GM12872 (cell line): ENCODE results near the gene ZMAT2.

ENCODE experiments used
- CTCF ChIP-seq: IDR thresholded peaks from 3 replicates; pipeline ENCODE4 v1.5.1; 2011; ENCODE audit warnings: low read depth, mild to moderate bottlenecking, low read length, moderate library complexity; ENCODE audit not compliant: insufficient read depth

The ZMAT2 gene

GRCh38 chr5:140694276-140694675 is 6.0 kb upstream of the ZMAT2 start:
- no peak for TF ChIP-seq CTCF

GRCh38 chr5:140696891-140697492 is 3.3 kb upstream of the ZMAT2 start:
- TF ChIP-seq CTCF, result no peak

GRCh38 chr5:140707812-140708211 is 7.6 kb downstream of the ZMAT2 start:
- no peak for TF ChIP-seq CTCF

DNA sequence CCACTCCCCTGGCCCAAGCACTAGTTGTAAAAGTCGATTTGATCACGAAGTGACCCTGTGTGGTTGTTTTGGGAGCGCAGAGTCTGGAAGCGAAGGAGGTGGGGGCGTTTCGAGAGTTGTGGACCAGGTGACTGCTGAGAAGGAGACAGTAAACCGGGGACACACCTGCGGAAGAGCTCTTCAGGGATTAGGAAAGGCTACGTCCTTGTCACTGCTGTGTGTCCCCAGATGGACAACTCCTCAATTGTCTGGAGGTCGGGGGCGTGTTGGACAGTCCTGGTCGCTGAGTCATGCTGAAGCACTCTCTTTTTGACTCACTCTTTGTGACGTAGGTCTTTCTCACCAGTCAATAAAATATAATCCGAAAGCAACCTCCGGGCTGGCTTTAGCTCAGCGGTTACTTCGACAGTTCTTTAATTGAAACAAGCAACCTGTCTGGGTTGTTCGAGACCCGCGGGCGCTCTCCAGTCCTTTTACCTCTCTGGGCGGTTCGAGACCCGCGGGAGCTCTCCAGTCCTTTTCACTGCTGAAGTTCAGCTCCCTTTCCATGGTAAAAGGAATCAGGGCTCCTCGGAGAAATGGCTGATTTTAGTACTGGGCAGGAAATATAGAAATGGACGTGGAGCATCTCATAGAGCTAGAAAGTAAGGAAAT is 10.8 kb downstream of the ZMAT2 start:
- TF ChIP-seq CTCF, result no peak

DNA sequence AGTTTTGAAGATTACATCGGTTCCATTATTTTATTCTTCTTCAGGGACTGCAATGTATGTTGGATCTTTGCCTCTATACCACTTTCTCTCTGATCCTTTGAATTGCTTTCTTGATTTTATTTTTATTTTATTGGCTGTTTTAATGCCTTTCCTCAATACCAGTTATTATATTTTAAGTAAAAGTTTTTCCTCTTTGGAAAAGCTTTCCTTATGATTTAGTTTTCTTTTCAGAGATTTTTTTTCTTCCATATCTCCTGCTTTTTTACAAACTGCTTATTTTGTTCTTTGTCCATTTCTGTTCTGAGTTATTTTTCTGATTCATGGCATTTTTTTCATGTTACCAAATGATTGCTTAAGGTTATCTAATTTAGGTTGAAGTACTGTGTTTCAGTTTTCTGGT is 11.5 kb downstream of the ZMAT2 start:
- TF ChIP-seq CTCF, result no peak

- no peak for TF ChIP-seq CTCF
These were observed 13.4 kb downstream of the ZMAT2 start for GRCh38 chr5:140713562-140714094.

- TF ChIP-seq CTCF, result no peak
These were observed 18.0 kb downstream of the ZMAT2 start for GRCh38 chr5:140718266-140718592.
